Activated CD4-positive, alpha-beta memory T cell treated with anti-CD3 and anti-CD28 coated beads for 36 hours (primary cell): Measurements from ENCODE around the gene CCT6B. TPM values are rescaled to one million over a fixed set of nuclear protein-coding genes. Genes with fewer than 3 reads are reported as not detected.
A peak's percentile ranks its signal among the peaks of the same experiment; 100 is the strongest.

ENCODE experiments used
- CTCF ChIA-PET: fragments of 350-600 bp; sonication (Branson Sonifier 250); formaldehyde crosslinking; loops from one replicate; lab custom pipeline; 2021; ENCODE audit warnings: antibody characterized with exemption, inconsistent platforms; lab: Charles Lee
- POLR2A ChIA-PET: fragments of 350-600 bp; sonication (Branson Sonifier 250); formaldehyde crosslinking; loops from one replicate; lab custom pipeline; 2021; ENCODE audit warnings: antibody characterized with exemption; lab: Charles Lee
- DNase-seq: peaks from one replicate; pipeline ENCODE4 v3.0.0-alpha.2; 2020
- H3K27ac Mint-ChIP-seq: one replicate; pipeline ENCODE4 v1.8.0; 2021; ENCODE audit warnings: mixed read lengths
- H3K27me3 Mint-ChIP-seq: one replicate; pipeline ENCODE4 v1.8.0; 2021; ENCODE audit warnings: mixed read lengths
- H3K36me3 Mint-ChIP-seq: one replicate; pipeline ENCODE4 v1.8.0; 2021; ENCODE audit warnings: mixed read lengths
- H3K4me1 Mint-ChIP-seq: one replicate; pipeline ENCODE4 v1.8.0; 2021; ENCODE audit warnings: low read depth, mixed read lengths
- H3K4me3 Mint-ChIP-seq: one replicate; pipeline ENCODE4 v1.8.0; 2021; ENCODE audit warnings: mild to moderate bottlenecking, mixed read lengths
- H3K9me3 Mint-ChIP-seq: one replicate; pipeline ENCODE4 v1.8.0; 2021; ENCODE audit warnings: mixed read lengths
- intact Hi-C: fragments of 100-400 bp; cut with micrococcal nuclease; formaldehyde crosslinking; loops from one replicate; pipeline ENCODE4 v1.15.1; 2023
- total RNA-seq, 2 experiments: library from RNA; stranded (reverse); gene quantifications; one replicate each; pipeline ENCODE4 v1.2.3, GENCODE V29; 2021

CCT6B gene
- total RNA-seq, 2 experiments from 2014 or later = 1.1 to 1.3 TPM

- DNase-seq = no peak
- no peak overlapping the region for H3K27ac Mint-ChIP-seq
- intact Hi-C loops = no loop called here
- peaks cover 36% of the 10 kb centered on the region for H3K36me3 Mint-ChIP-seq
- H3K27me3 Mint-ChIP-seq = no peaks in the 10 kb centered on the region
- H3K9me3 Mint-ChIP-seq = no peaks in the 10 kb centered on the region
- no peak overlapping the region for H3K4me3 Mint-ChIP-seq
- CTCF ChIA-PET = interaction anchor here (0.7 to 10.2 kb wide), 8 partner anchors 12 to 121 kb away, joined by 3 to 159 read pairs (median 4); partner anchors contain the start of genes FNDC8 and RAD51D
- POLR2A ChIA-PET = interaction anchor here (1.3 kb wide), 1 partner anchor 122 kb away, joined by 4 read pairs; the partner anchor contains the start of gene RAD51D
- peaks cover 5% of the 10 kb centered on the region for H3K4me1 Mint-ChIP-seq
These were observed 36.1 kb upstream of the CCT6B start for GRCh38 chr17:34997355-34997862.

GRCh38 chr17:34996422-34997285 lies 35.4 kb upstream of the CCT6B start:
- ChIA-PET CTCF (interaction anchor here (0.7 to 10.2 kb wide), 6 partner anchors 17 to 122 kb away, joined by 3 to 159 read pairs (median 4); partner anchors contain the start of genes FNDC8 and RAD51D), POLR2A (interaction anchor here (1.3 kb wide), 1 partner anchor 123 kb away, joined by 4 read pairs; the partner anchor contains the start of gene RAD51D)
- no peaks in the 10 kb centered on the region for H3K9me3 Mint-ChIP-seq
- peaks cover 31% of the 10 kb centered on the region for H3K36me3 Mint-ChIP-seq
- H3K4me3 Mint-ChIP-seq = no peak overlapping the region
- H3K27ac Mint-ChIP-seq = no peak overlapping the region
- no peaks in the 10 kb centered on the region for H3K27me3 Mint-ChIP-seq
- intact Hi-C loops = no loop called here
- peaks cover 5% of the 10 kb centered on the region for H3K4me1 Mint-ChIP-seq
- DNase-seq = no peak

GRCh38 chr17:34993031-34993430 lies 31.8 kb upstream of the CCT6B start:
- POLR2A ChIA-PET = no interaction called here
- H3K9me3 Mint-ChIP-seq = no peaks in the 10 kb centered on the region
- no peak for DNase-seq
- H3K27ac Mint-ChIP-seq = no peak overlapping the region
- intact Hi-C loops = no loop called here
- no peak overlapping the region for H3K4me3 Mint-ChIP-seq
- peaks cover under 1% of the 10 kb centered on the region for H3K4me1 Mint-ChIP-seq
- H3K36me3 Mint-ChIP-seq = peaks cover 46% of the 10 kb centered on the region
- CTCF ChIA-PET = interaction anchor here (1.9 to 10.2 kb wide), 2 partner anchors 97 to 126 kb away, joined by 5 to 159 read pairs; partner anchors contain the start of genes FNDC8 and RAD51D
- no peaks in the 10 kb centered on the region for H3K27me3 Mint-ChIP-seq

GRCh38 chr17:34991606-34992005 lies 30.3 kb upstream of the CCT6B start:
- intact Hi-C loops = no loop called here
- no peak for DNase-seq
- no peaks in the 10 kb centered on the region for H3K9me3 Mint-ChIP-seq
- H3K4me1 Mint-ChIP-seq = peaks cover 2% of the 10 kb centered on the region
- H3K27ac Mint-ChIP-seq = no peak overlapping the region
- POLR2A ChIA-PET = interaction anchor here (1.8 kb wide), 1 partner anchor 30 kb away, joined by 6 read pairs; no protein-coding TSS in a partner anchor
- peaks cover 51% of the 10 kb centered on the region for H3K36me3 Mint-ChIP-seq
- no peaks in the 10 kb centered on the region for H3K27me3 Mint-ChIP-seq
- H3K4me3 Mint-ChIP-seq = no peak overlapping the region
- CTCF ChIA-PET = interaction anchor here (0.9 to 2.2 kb wide), 5 partner anchors 9 to 128 kb away, joined by 3 to 13 read pairs (median 4); partner anchors contain the start of gene RAD51D

- Mint-ChIP-seq H3K4me3 (no peak overlapping the region), H3K36me3 (peaks cover 54% of the 10 kb centered on the region), H3K27ac (no peak overlapping the region), H3K27me3 (no peaks in the 10 kb centered on the region), H3K4me1 (peaks cover 2% of the 10 kb centered on the region), H3K9me3 (no peaks in the 10 kb centered on the region)
- intact Hi-C loops = no loop called here
- no peak for DNase-seq
- CTCF ChIA-PET = interaction anchor here (1.0 to 2.2 kb wide), 5 partner anchors 9 to 128 kb away, joined by 3 to 13 read pairs (median 4); partner anchors contain the start of gene RAD51D
- POLR2A ChIA-PET = interaction anchor here (1.8 kb wide), 1 partner anchor 31 kb away, joined by 6 read pairs; no protein-coding TSS in a partner anchor
These were observed 29.7 kb upstream of the CCT6B start for GRCh38 chr17:34990921-34991365.

- Mint-ChIP-seq H3K4me1 (peaks cover 9% of the 10 kb centered on the region), H3K9me3 (no peaks in the 10 kb centered on the region), H3K27ac (no peak overlapping the region), H3K4me3 (no peak overlapping the region), H3K27me3 (no peaks in the 10 kb centered on the region), H3K36me3 (peaks cover 51% of the 10 kb centered on the region)
- CTCF ChIA-PET = interaction anchor here (1.0 kb wide), 1 partner anchor 130 kb away, joined by 4 read pairs; the partner anchor contains the start of gene RAD51D
- POLR2A ChIA-PET = no interaction called here
- no peak for DNase-seq
- intact Hi-C loops = no loop called here
These were observed 28.2 kb upstream of the CCT6B start for GRCh38 chr17:34989473-34989872.

GRCh38 chr17:34988644-34989043 lies 27.4 kb upstream of the CCT6B start:
- POLR2A ChIA-PET = no interaction called here
- Mint-ChIP-seq H3K36me3 (peaks cover 50% of the 10 kb centered on the region), H3K4me3 (no peak overlapping the region), H3K4me1 (peaks cover 18% of the 10 kb centered on the region), H3K27ac (no peak overlapping the region), H3K27me3 (no peaks in the 10 kb centered on the region), H3K9me3 (no peaks in the 10 kb centered on the region)
- CTCF ChIA-PET = no interaction called here
- intact Hi-C loops = no loop called here
- no peak for DNase-seq

- H3K4me3 Mint-ChIP-seq = no peak overlapping the region
- H3K9me3 Mint-ChIP-seq = no peaks in the 10 kb centered on the region
- peaks cover 44% of the 10 kb centered on the region for H3K36me3 Mint-ChIP-seq
- intact Hi-C loops = no loop called here
- no peak for DNase-seq
- peaks cover 31% of the 10 kb centered on the region for H3K4me1 Mint-ChIP-seq
- no peak overlapping the region for H3K27ac Mint-ChIP-seq
- H3K27me3 Mint-ChIP-seq = no peaks in the 10 kb centered on the region
- ChIA-PET POLR2A (no interaction called here), CTCF (no interaction called here)
These were observed 26.0 kb upstream of the CCT6B start for GRCh38 chr17:34987232-34987631.

- H3K4me1 Mint-ChIP-seq = peaks cover 52% of the 10 kb centered on the region
- H3K9me3 Mint-ChIP-seq = no peaks in the 10 kb centered on the region
- ChIA-PET CTCF (interaction anchor here (0.7 to 5.1 kb wide), 8 partner anchors 17 to 439 kb away, joined by 3 to 30 read pairs (median 4); partner anchors contain the start of gene RAD51D), POLR2A (interaction anchor here (1.1 to 3.4 kb wide), 5 partner anchors 20 to 137 kb away, joined by 3 to 13 read pairs (median 6); partner anchors contain the start of genes CCT6B and ZNF830)
- intact Hi-C loops = loop anchor here (2.0 to 5.0 kb wide), 6 partner anchors 41 to 556 kb away; partner anchors contain the start of genes RAD51D, RFFL and SLFN12L
- peak overlapping the region; percentile 91 for H3K27ac Mint-ChIP-seq
- DNase-seq = no peak
- peaks cover 16% of the 10 kb centered on the region for H3K36me3 Mint-ChIP-seq
- H3K27me3 Mint-ChIP-seq = no peaks in the 10 kb centered on the region
- H3K4me3 Mint-ChIP-seq = peak overlapping the region; percentile 80
These were observed 20.4 kb upstream of the CCT6B start for GRCh38 chr17:34981538-34982241.

- peak; percentile 78 for DNase-seq
- H3K27me3 Mint-ChIP-seq = no peaks in the 10 kb centered on the region
- H3K4me3 Mint-ChIP-seq = peak overlapping the region; percentile 90
- H3K9me3 Mint-ChIP-seq = no peaks in the 10 kb centered on the region
- intact Hi-C loops = loop anchor here (1.0 to 5.0 kb wide), 7 partner anchors 41 to 556 kb away; partner anchors contain the start of genes RAD51D, RFFL and SLFN12L
- CTCF ChIA-PET = interaction anchor here (0.6 to 5.1 kb wide), 9 partner anchors 17 to 438 kb away, joined by 3 to 30 read pairs (median 3); partner anchors contain the start of gene RAD51D
- H3K36me3 Mint-ChIP-seq = peaks cover 10% of the 10 kb centered on the region
- POLR2A ChIA-PET = interaction anchor here (0.8 to 3.4 kb wide), 9 partner anchors 13 to 394 kb away, joined by 3 to 13 read pairs (median 4); partner anchors contain the start of genes CCT6B, RFFL and ZNF830
- peaks cover 52% of the 10 kb centered on the region for H3K4me1 Mint-ChIP-seq
- peak overlapping the region; percentile 93 for H3K27ac Mint-ChIP-seq
These were observed 19.6 kb upstream of the CCT6B start for GRCh38 chr17:34980681-34981537.
